ENCODE measurements around the gene TPD52L2.

The TPD52L2 gene

DNA sequence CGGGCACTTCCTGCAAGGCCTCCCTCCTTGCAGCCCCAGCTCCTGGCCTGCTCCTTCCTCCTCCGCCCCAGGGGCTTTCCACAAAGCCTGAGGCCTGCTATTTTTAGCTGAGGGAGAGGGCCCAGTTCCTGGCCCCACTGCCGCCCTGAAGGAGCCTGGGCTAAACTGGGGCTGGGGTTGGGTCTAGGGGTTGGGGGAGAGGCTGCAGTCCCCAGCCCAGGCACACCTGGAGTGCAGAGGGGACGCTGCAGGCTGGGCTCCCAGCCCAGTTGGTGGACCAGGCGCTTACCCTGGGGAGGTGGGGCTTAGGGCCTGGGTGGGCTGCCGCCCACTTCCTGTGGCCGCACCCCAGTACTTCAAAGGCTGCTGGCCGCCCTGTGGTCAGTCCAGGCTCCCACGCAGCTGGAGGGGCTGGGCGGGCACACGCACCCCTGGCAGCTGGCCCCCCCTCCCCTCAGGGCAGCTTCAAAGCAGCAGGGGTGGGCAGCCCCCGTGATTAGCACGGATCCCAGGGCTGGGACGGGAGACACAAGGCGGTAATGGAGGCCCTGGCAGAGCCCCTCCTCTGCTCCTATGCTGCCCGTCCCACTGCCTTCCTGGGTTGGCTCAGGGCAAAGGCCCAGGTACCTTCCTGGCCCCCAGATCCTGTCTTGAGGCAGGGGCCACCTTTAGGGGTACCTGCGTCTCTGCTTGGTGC is 10.9 kb upstream of the TPD52L2 start:
- Histone ChIP-seq H4K8ac (ENCODE audit: low read length) (peak overlapping the region; percentile 97), H2BK15ac (ENCODE audit: low read depth, poor library complexity, severe bottlenecking) (peak overlapping the region; percentile 77), H4K91ac (ENCODE audit: low read length) (peak overlapping the region; percentile 100), H3K9me3 (ENCODE audit: control insufficient read depth, low read length) (no peaks in the 10 kb centered on the region), H3K9ac (ENCODE audit: low read length) (no peak overlapping the region), H3K18ac (ENCODE audit: low read depth in 1 of 2, low read length in 2 of 2) (peak overlapping the region; percentile 79 to 99), H2AK5ac (ENCODE audit: low read length, severe bottlenecking) (peak overlapping the region; percentile 95), H3K27ac (ENCODE audit: low read length, poor library complexity, severe bottlenecking) (no peak overlapping the region), H3K4ac (ENCODE audit: low read depth in 1 of 2, low read length in 2 of 2) (peak overlapping the region; percentile 69 to 97), H2BK120ac (ENCODE audit: low read depth, low read length) (peak overlapping the region; percentile 97), H3K23ac (ENCODE audit: low read length in 2 of 2) (peak overlapping the region in 1 of 2 experiments; percentile 25), H3K27me3 (ENCODE audit: control insufficient read depth in 1 of 2, insufficient read depth in 1 of 2, low read length in 2 of 2) (peaks cover 0 to 48% of the 10 kb centered on the region in 2 experiments), H2BK12ac (ENCODE audit: low read length in 2 of 2) (peak overlapping the region; percentile 60 to 99), H3K4me2 (ENCODE audit: low read length, poor library complexity, severe bottlenecking) (no peak overlapping the region), H2AFZ (ENCODE audit: low read depth, low read length) (peak overlapping the region; percentile 39), H2BK5ac (ENCODE audit: low read depth, low read length, poor library complexity, severe bottlenecking) (no peak overlapping the region), H3K14ac (ENCODE audit: low read length in 2 of 2) (peak overlapping the region; percentile 45 to 80), H3K4me3 (ENCODE audit: insufficient read depth in 1 of 2, low read depth in 1 of 2, low read length in 2 of 2) (peak overlapping the region in 1 of 2 experiments; percentile 24), H3K4me1 (ENCODE audit: control insufficient read depth, insufficient read depth, low read depth, low read length) (peaks cover 53% of the 10 kb centered on the region), H3K36me3 (ENCODE audit: control insufficient read depth in 1 of 2, insufficient read depth in 2 of 2, low read depth in 1 of 2, low read length in 2 of 2) (no peaks in the 10 kb centered on the region), H3K79me1 (replicated peaks; ENCODE audit: low read length, poor library complexity, severe bottlenecking) (no peaks in the 10 kb centered on the region)
- WGBS = 41% methylated on average over 17 of the region's 17 CpGs
- DNase-seq = peak; percentile 66

DNA sequence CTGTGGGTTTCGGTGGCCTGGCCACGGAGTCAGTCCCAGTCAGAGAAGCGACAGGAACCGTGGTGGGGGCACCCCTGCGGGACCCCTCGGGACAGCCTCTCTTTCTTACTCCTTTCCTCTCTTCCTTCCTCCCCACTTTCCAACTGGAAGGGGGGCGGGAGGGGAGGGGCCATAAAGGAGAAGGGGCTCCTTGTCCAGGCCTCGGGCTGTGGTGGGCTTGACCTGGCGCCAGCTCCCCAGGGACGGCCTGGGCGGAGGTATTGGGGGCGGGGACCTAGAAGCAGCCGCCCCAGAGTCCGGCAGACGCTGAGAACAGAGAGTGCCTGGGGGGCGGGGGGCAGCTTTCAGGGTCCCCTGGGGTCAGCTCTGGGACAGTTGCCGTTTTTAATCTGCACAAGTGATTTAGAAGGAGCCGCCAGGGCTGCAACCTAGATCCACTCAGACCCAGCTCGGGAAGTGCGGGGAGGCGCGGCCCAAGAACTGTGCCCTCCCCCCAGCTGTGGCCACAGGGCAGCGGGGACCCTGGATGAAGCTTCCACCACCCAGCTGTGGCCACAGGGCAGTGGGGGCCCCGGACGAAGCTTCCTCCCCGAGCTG is 10.2 kb upstream of the TPD52L2 start:
- H3K27me3 ChIP-seq (ENCODE audit: control insufficient read depth in 1 of 2, insufficient read depth in 1 of 2, low read length in 2 of 2) = peaks cover 0 to 48% of the 10 kb centered on the region in 2 experiments
- H3K23ac ChIP-seq (ENCODE audit: low read length in 2 of 2) = peak overlapping the region in 1 of 2 experiments; percentile 84
- peak overlapping the region; percentile 96 for H2BK15ac ChIP-seq (ENCODE audit: low read depth, poor library complexity, severe bottlenecking)
- 15% methylated on average over 21 of the region's 26 CpGs for WGBS
- H3K27ac ChIP-seq (ENCODE audit: low read length, poor library complexity, severe bottlenecking) = no peak overlapping the region
- peak overlapping the region; percentile 79 to 99 for H3K18ac ChIP-seq (ENCODE audit: low read depth in 1 of 2, low read length in 2 of 2)
- peak overlapping the region; percentile 97 for H2BK120ac ChIP-seq (ENCODE audit: low read depth, low read length)
- H4K8ac ChIP-seq (ENCODE audit: low read length) = peak overlapping the region; percentile 97
- no peak overlapping the region for H2BK5ac ChIP-seq (ENCODE audit: low read depth, low read length, poor library complexity, severe bottlenecking)
- peaks cover 2% of the 10 kb centered on the region for H3K79me1 ChIP-seq (replicated peaks; ENCODE audit: low read length, poor library complexity, severe bottlenecking)
- peak overlapping the region; percentile 95 for H2AK5ac ChIP-seq (ENCODE audit: low read length, severe bottlenecking)
- no peak for DNase-seq
- peak overlapping the region; percentile 32 for H3K9ac ChIP-seq (ENCODE audit: low read length)
- peak overlapping the region in 1 of 2 experiments; percentile 41 for H3K4me3 ChIP-seq (ENCODE audit: insufficient read depth in 1 of 2, low read depth in 1 of 2, low read length in 2 of 2)
- H4K91ac ChIP-seq (ENCODE audit: low read length) = peak overlapping the region; percentile 100
- no peaks in the 10 kb centered on the region for H3K9me3 ChIP-seq (ENCODE audit: control insufficient read depth, low read length)
- H3K36me3 ChIP-seq (ENCODE audit: control insufficient read depth in 1 of 2, insufficient read depth in 2 of 2, low read depth in 1 of 2, low read length in 2 of 2) = no peaks in the 10 kb centered on the region
- peak overlapping the region; percentile 60 to 99 for H2BK12ac ChIP-seq (ENCODE audit: low read length in 2 of 2)
- peaks cover 58% of the 10 kb centered on the region for H3K4me1 ChIP-seq (ENCODE audit: control insufficient read depth, insufficient read depth, low read depth, low read length)
- peak overlapping the region; percentile 59 for H2AFZ ChIP-seq (ENCODE audit: low read depth, low read length)
- H3K4me2 ChIP-seq (ENCODE audit: low read length, poor library complexity, severe bottlenecking) = peak overlapping the region; percentile 55
- H3K4ac ChIP-seq (ENCODE audit: low read depth in 1 of 2, low read length in 2 of 2) = peak overlapping the region; percentile 90 to 97
- H3K14ac ChIP-seq (ENCODE audit: low read length in 2 of 2) = peak overlapping the region in 1 of 2 experiments; percentile 92

DNA sequence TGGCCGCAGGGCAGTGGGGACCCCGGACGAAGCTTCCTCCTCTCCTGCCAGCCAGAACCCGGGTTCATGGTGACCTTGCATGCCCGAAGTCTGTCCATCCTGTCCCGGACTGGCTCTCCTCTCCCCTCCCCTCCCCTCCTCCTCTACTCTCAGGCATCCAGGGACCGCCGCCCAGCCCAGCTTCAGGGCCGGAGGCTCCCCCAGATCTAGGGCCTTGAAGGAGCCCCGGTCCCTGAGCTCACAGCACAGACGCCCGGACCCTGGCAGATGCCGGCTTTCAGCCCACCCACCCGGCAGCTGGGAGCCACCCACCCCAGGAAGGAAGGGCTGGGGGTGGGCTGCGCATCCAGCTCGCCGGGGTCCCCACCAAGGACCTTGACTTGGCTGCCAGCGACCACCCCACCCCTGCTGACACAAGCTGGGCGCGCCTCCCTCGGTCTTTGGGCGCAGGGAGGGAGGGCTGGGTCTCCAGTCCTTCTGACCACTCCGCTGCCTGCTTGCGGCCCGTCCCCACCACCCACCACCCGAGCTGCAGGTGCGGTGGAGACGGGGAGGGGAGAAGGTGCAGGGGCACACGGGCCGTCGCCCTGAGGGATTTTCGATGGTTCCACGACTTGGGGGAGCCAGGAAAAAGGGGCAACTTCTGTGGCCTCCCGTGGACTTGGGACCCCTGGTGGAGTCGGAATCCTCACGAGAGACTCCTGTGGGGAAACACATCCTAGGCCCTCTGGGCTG is 9.5 kb upstream of the TPD52L2 start:
- no peak overlapping the region for H3K27ac ChIP-seq (ENCODE audit: low read length, poor library complexity, severe bottlenecking)
- no peak overlapping the region for H2AK5ac ChIP-seq (ENCODE audit: low read length, severe bottlenecking)
- peak overlapping the region in 1 of 2 experiments; percentile 41 for H3K4me3 ChIP-seq (ENCODE audit: insufficient read depth in 1 of 2, low read depth in 1 of 2, low read length in 2 of 2)
- H3K9ac ChIP-seq (ENCODE audit: low read length) = peak overlapping the region; percentile 32
- H3K79me1 ChIP-seq (replicated peaks; ENCODE audit: low read length, poor library complexity, severe bottlenecking) = peaks cover 6% of the 10 kb centered on the region
- H3K4me2 ChIP-seq (ENCODE audit: low read length, poor library complexity, severe bottlenecking) = no peak overlapping the region
- H4K8ac ChIP-seq (ENCODE audit: low read length) = peak overlapping the region; percentile 97
- H2BK12ac ChIP-seq (ENCODE audit: low read length in 2 of 2) = peak overlapping the region; percentile 80 to 98
- peak overlapping the region; percentile 97 for H2BK120ac ChIP-seq (ENCODE audit: low read depth, low read length)
- H2AFZ ChIP-seq (ENCODE audit: low read depth, low read length) = peak overlapping the region; percentile 59
- H3K18ac ChIP-seq (ENCODE audit: low read depth in 1 of 2, low read length in 2 of 2) = peak overlapping the region; percentile 79 to 99
- H3K27me3 ChIP-seq (ENCODE audit: control insufficient read depth in 1 of 2, insufficient read depth in 1 of 2, low read length in 2 of 2) = peaks cover 0 to 48% of the 10 kb centered on the region in 2 experiments
- peak overlapping the region; percentile 100 for H4K91ac ChIP-seq (ENCODE audit: low read length)
- H3K36me3 ChIP-seq (ENCODE audit: control insufficient read depth in 1 of 2, insufficient read depth in 2 of 2, low read depth in 1 of 2, low read length in 2 of 2) = peaks cover 0 to 4% of the 10 kb centered on the region in 2 experiments
- peak overlapping the region; percentile 96 for H2BK15ac ChIP-seq (ENCODE audit: low read depth, poor library complexity, severe bottlenecking)
- DNase-seq = no peak
- no peaks in the 10 kb centered on the region for H3K9me3 ChIP-seq (ENCODE audit: control insufficient read depth, low read length)
- peak overlapping the region; percentile 90 to 97 for H3K4ac ChIP-seq (ENCODE audit: low read depth in 1 of 2, low read length in 2 of 2)
- H3K4me1 ChIP-seq (ENCODE audit: control insufficient read depth, insufficient read depth, low read depth, low read length) = peaks cover 59% of the 10 kb centered on the region
- 50% methylated on average over 36 of the region's 36 CpGs for WGBS
- H3K14ac ChIP-seq (ENCODE audit: low read length in 2 of 2) = peak overlapping the region in 1 of 2 experiments; percentile 92
- H2BK5ac ChIP-seq (ENCODE audit: low read depth, low read length, poor library complexity, severe bottlenecking) = no peak overlapping the region
- H3K23ac ChIP-seq (ENCODE audit: low read length in 2 of 2) = peak overlapping the region in 1 of 2 experiments; percentile 84

All from mesenchymal stem cell (in vitro differentiated cells and primary cell).